Liver (tissue), 9 donors: ENCODE results near the gene NEDD4. TPM values are rescaled to one million over a fixed set of nuclear protein-coding genes. Genes with fewer than 3 reads are reported as not detected.
"Not testable (repeated sequence)": the region's sequence is repeated elsewhere in the genome, so short reads cannot be mapped to it uniquely, and the experiment has no call there.

Experiments used
- DNase-seq: peaks from one replicate; pipeline ENCODE4 v3.0.0-alpha.2; 2017; ENCODE audit warnings: low spot score
- H3K27ac ChIP-seq, 2 donors: one replicate each; pipeline ENCODE4 v1.7.0; 2013; ENCODE audit warnings: inconsistent platforms in 2 of 2, low read length in 2 of 2, control low read depth in 1 of 2, low read depth in 1 of 2, mild to moderate bottlenecking in 1 of 2
- H3K27me3 ChIP-seq, 4 donors: one replicate each; pipeline versions ENCODE4 v1.6.1 to v1.7.0; 2013; ENCODE audit warnings: low read length in 3 of 4, inconsistent platforms in 1 of 4, mild to moderate bottlenecking in 1 of 4, moderate library complexity in 1 of 4; ENCODE audit not compliant: control insufficient read depth in 4 of 4, insufficient read depth in 4 of 4
- H3K36me3 ChIP-seq, 4 donors: one replicate each; pipeline versions ENCODE4 v1.6.1 to v1.7.0; 2013; ENCODE audit warnings: low read length in 3 of 4, mild to moderate bottlenecking in 3 of 4, low read depth in 1 of 4, moderate library complexity in 1 of 4; ENCODE audit not compliant: control insufficient read depth in 4 of 4, insufficient read depth in 3 of 4
- H3K4me1 ChIP-seq, 4 donors: one replicate each; pipeline versions ENCODE4 v1.6.1 to v1.7.0; 2013; ENCODE audit warnings: low read length in 3 of 4, mild to moderate bottlenecking in 3 of 4, moderate library complexity in 1 of 4; ENCODE audit not compliant: control insufficient read depth in 4 of 4, insufficient read depth in 4 of 4
- H3K4me3 ChIP-seq, 3 donors: one replicate each; pipeline versions ENCODE4 v1.6.1 to v1.7.0; 2013; ENCODE audit warnings: low read length in 3 of 3, control low read depth in 1 of 3, low read depth in 1 of 3, mild to moderate bottlenecking in 1 of 3
- H3K9ac ChIP-seq, 2 donors: one replicate each; pipeline ENCODE4 v1.7.0; 2013; ENCODE audit warnings: low read length in 2 of 2, mild to moderate bottlenecking in 2 of 2, moderate library complexity in 2 of 2, control low read depth in 1 of 2, low read depth in 1 of 2
- H3K9me3 ChIP-seq, 4 donors: one replicate each; pipeline versions ENCODE4 v1.6.1 to v1.7.0; 2013; ENCODE audit warnings: low read length in 3 of 4; ENCODE audit not compliant: control insufficient read depth in 4 of 4
- CTCF ChIP-seq: fragments of 150-350 bp; IDR thresholded peaks from 2 replicates; pipeline ENCODE4 v1.5.1; 2017; ENCODE audit warnings: improper control_type of control experiment, low read depth, low read length; ENCODE audit not compliant: missing input control
- EGR1 ChIP-seq, 2 donors: IDR thresholded peaks; 2 replicates each; pipeline ENCODE4 v1.6.1; 2016 to 2018; ENCODE audit warnings: antibody characterized with exemption in 2 of 2, low read depth in 2 of 2
- FOXA1 ChIP-seq: IDR thresholded peaks from 2 replicates; pipeline ENCODE4 v1.6.1; 2016; ENCODE audit warnings: antibody characterized with exemption
- GABPA ChIP-seq, 2 donors: IDR thresholded peaks in 1 of 2; conservative IDR thresholded peaks in 1 of 2; 2 replicates each; pipeline ENCODE4 v1.6.1; 2016; ENCODE audit warnings: antibody characterized with exemption in 2 of 2, mild to moderate bottlenecking in 1 of 2, moderate library complexity in 1 of 2
- HNF4A ChIP-seq, 2 donors: conservative IDR thresholded peaks; 2 replicates each; pipeline ENCODE4 v1.6.1; 2016; ENCODE audit warnings: antibody characterized with exemption in 2 of 2, mild to moderate bottlenecking in 2 of 2
- JUND ChIP-seq, 2 donors: IDR thresholded peaks; 2 replicates each; pipeline ENCODE4 v1.6.1; 2016; ENCODE audit warnings: antibody characterized with exemption in 2 of 2
- NR2F2 ChIP-seq: IDR thresholded peaks from 2 replicates; pipeline ENCODE4 v1.6.1; 2016; ENCODE audit warnings: antibody characterized with exemption
- REST ChIP-seq: IDR thresholded peaks from 2 replicates; pipeline ENCODE4 v1.6.1; 2016; ENCODE audit warnings: antibody characterized with exemption, mild to moderate bottlenecking
- RXRA ChIP-seq, 2 donors: IDR thresholded peaks; 2 replicates each; pipeline ENCODE4 v1.6.1; 2017 to 2018; ENCODE audit warnings: antibody characterized with exemption in 2 of 2, mild to moderate bottlenecking in 1 of 2
- TAF1 ChIP-seq: conservative IDR thresholded peaks from 2 replicates; pipeline ENCODE4 v1.6.1; 2016; ENCODE audit warnings: antibody characterized with exemption, mild to moderate bottlenecking
- ZBTB33 ChIP-seq: IDR thresholded peaks from 2 replicates; pipeline ENCODE4 v1.6.1; 2016; ENCODE audit warnings: antibody characterized with exemption
- WGBS: extraction: QIAGEN DNeasy Blood & Tissue Kit; methylation state at CpG from one replicate; pipeline ENCODE4 v1.1.7; 2013; 5-methylcytosine and 5-hydroxymethylcytosine counted together
- polyA plus RNA-seq, 2 donors: library from polyadenylated mRNA; stranded (reverse) in 1 of 2; unstranded in 1 of 2; fragments of 200-250 nt in 1 of 2; fragments of >200 nt in 1 of 2; fragmentation: Nextera tagmentation in 1 of 2; extraction: Ambion mirVana in 1 of 2; gene quantifications; one replicate each; pipeline versions ENCODE4 v1.2.1 to v1.2.3, GENCODE V29; 2013 to 2015
- total RNA-seq, 2 donors: library from RNA; depleted of rRNA; stranded (reverse); fragments of >200 nt; gene quantifications; one replicate each; pipeline ENCODE4 v1.2.3, GENCODE V29; 2014
- donor health status: healthy.
- donor health status: healthy.
- donor health status: healthy.
- donor health status: healthy.
- donor health status: healthy.

Gene NEDD4
- total and polyA plus RNA-seq, 4 donors = 9.1 to 17.5 (median 12.4) TPM

GRCh38 chr15:56016281-56016680 lies 22.9 kb upstream of the NEDD4 start:
- Histone ChIP-seq H3K4me3 (no peak overlapping the region), H3K9me3 (no peaks in the 10 kb centered on the region), H3K27me3 (no peaks in the 10 kb centered on the region), H3K36me3 (no peaks in the 10 kb centered on the region), H3K9ac (no peak overlapping the region), H3K27ac (no peak overlapping the region), H3K4me1 (no peaks in the 10 kb centered on the region)
- no peak for TF ChIP-seq TAF1
- no peak for DNase-seq
- WGBS = 75% methylated on average over 3 of the region's 3 CpGs

- TF ChIP-seq FOXA1 (no peak), JUND (IDR thresholded peaks at IDR 0.05) (no peak), HNF4A (conservative IDR thresholded peaks at IDR 0.05) (no peak), ZBTB33 (no peak), CTCF (no peak), NR2F2 (no peak), REST (no peak), RXRA (IDR thresholded peaks at IDR 0.05) (no peak), EGR1 (IDR thresholded peaks at IDR 0.05; ENCODE audit: low read depth in 2 of 2) (no peak), GABPA (IDR thresholded peaks at IDR 0.05 in 1 of 2, conservative IDR thresholded peaks at IDR 0.05 in 1 of 2) (no peak)
These were observed 21.3 kb upstream of the NEDD4 start for GRCh38 chr15:56014677-56015076.

GRCh38 chr15:56007053-56007452 lies 13.6 kb upstream of the NEDD4 start:
- not testable (repeated sequence) for H3K9me3 ChIP-seq, H3K27ac ChIP-seq, H3K27me3 ChIP-seq, H3K36me3 ChIP-seq, H3K9ac ChIP-seq, DNase-seq, H3K4me1 ChIP-seq
- peak overlapping the region in 1 of 3 donors; percentile 29 for H3K4me3 ChIP-seq
- 49% methylated on average over 40 of the region's 40 CpGs for WGBS

More at GRCh38 chr15:56014677-56015076, 21.3 kb upstream of the NEDD4 start:
- no peaks in the 10 kb centered on the region for H3K4me1 ChIP-seq
- H3K27ac ChIP-seq = no peak overlapping the region
- WGBS = 91% methylated on average over 4 of the region's 4 CpGs
- no peaks in the 10 kb centered on the region for H3K27me3 ChIP-seq
- no peak for DNase-seq
- no peaks in the 10 kb centered on the region for H3K36me3 ChIP-seq
- no peaks in the 10 kb centered on the region for H3K9me3 ChIP-seq
- H3K9ac ChIP-seq = no peak overlapping the region
- H3K4me3 ChIP-seq = no peak overlapping the region

- DNase-seq, H3K9me3 ChIP-seq, H3K4me1 ChIP-seq, H3K9ac ChIP-seq, H3K27ac ChIP-seq, H3K27me3 ChIP-seq, H3K36me3 ChIP-seq, H3K4me3 ChIP-seq: not testable (repeated sequence)
- WGBS = 77% methylated on average over 5 of the region's 5 CpGs
These were observed 13.0 kb upstream of the NEDD4 start for GRCh38 chr15:56006371-56006770.

GRCh38 chr15:56004281-56004680 lies 10.9 kb upstream of the NEDD4 start:
- H3K27me3 ChIP-seq, H3K4me1 ChIP-seq, H3K9me3 ChIP-seq, H3K4me3 ChIP-seq, H3K27ac ChIP-seq, DNase-seq, H3K9ac ChIP-seq, H3K36me3 ChIP-seq: not testable (repeated sequence)
- 77% methylated on average over 1 of the region's 1 CpG for WGBS
